ENCODE data around the gene SEL1L3. TPM values are rescaled to one million over a fixed set of nuclear protein-coding genes. Genes with fewer than 3 reads are reported as not detected.

SEL1L3 gene
- total RNA-seq, 2 experiments from 2014 or later, result 180 to 313 TPM

DNA sequence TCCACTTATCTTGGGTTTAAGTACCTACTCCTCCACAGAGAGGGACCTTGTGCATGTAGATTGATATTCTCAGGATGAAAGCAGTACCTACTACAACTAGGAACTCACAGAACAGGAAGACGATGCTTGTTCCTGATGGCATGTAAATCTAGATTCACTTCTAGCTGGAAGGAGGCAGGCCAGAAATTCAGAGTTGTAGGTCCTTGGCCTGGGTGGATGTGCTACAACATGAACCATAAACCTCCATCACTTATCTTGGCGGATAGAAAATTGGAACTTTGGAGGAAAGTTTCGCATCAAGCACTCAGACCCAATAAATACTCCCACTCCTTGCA is 41.9 kb upstream of the SEL1L3 start:
- Histone ChIP-seq H3K4me2 (ENCODE audit: low read length) (peak overlapping the region; percentile 52), H4K20me1 (ENCODE audit: insufficient read depth, low read length) (no peaks in the 10 kb centered on the region), H3K9me3 (ENCODE audit: low read length) (no peaks in the 10 kb centered on the region), H3K79me2 (ENCODE audit: insufficient read depth, low read depth, low read length) (no peaks in the 10 kb centered on the region), H2AFZ (ENCODE audit: low read length) (peak overlapping the region; percentile 36; the same call in 1 of the 2 replicates), H3K4me3 (ENCODE audit: low read depth, low read length, poor library complexity, severe bottlenecking) (no peak overlapping the region), H3K9me2 (ENCODE audit: insufficient read depth, low read length) (no peaks in the 10 kb centered on the region), H3K4me1 (ENCODE audit: insufficient read depth, low read length, poor library complexity, severe bottlenecking) (peaks cover 23% of the 10 kb centered on the region), H3K27ac (ENCODE audit: low read depth, low read length, poor library complexity, severe bottlenecking) (peak overlapping the region; percentile 54), H3K36me3 (ENCODE audit: insufficient read depth, low read length) (peaks cover 15% of the 10 kb centered on the region; the same call in 1 of the 2 replicates)
- no TSS peak for BruUV-seq (replicated peaks)
- intact Hi-C loops (cut with micrococcal nuclease; ENCODE audit: unreplicated experiment), result no loop called here
- POLR2A ChIA-PET, result interaction anchor here (0.7 to 2.1 kb wide), 7 partner anchors 9 to 51 kb away, joined by 3 to 9 read pairs (median 5); partner anchors contain the start of gene SMIM20
- CTCF ChIA-PET (ENCODE audit: unreplicated experiment), result no interaction called here
- no peak for TF ChIP-seq EZH2phosphoT487 (IDR thresholded peaks at IDR 0.05; ENCODE audit: borderline replicate concordance, low read depth, low read length)
- TF ChIP-seq, protein P1, sequence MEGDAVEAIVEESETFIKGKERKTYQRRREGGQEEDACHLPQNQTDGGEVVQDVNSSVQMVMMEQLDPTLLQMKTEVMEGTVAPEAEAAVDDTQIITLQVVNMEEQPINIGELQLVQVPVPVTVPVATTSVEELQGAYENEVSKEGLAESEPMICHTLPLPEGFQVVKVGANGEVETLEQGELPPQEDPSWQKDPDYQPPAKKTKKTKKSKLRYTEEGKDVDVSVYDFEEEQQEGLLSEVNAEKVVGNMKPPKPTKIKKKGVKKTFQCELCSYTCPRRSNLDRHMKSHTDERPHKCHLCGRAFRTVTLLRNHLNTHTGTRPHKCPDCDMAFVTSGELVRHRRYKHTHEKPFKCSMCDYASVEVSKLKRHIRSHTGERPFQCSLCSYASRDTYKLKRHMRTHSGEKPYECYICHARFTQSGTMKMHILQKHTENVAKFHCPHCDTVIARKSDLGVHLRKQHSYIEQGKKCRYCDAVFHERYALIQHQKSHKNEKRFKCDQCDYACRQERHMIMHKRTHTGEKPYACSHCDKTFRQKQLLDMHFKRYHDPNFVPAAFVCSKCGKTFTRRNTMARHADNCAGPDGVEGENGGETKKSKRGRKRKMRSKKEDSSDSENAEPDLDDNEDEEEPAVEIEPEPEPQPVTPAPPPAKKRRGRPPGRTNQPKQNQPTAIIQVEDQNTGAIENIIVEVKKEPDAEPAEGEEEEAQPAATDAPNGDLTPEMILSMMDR (conservative IDR thresholded peaks at IDR 0.05; ENCODE audit: low read length), result no peak
- peak; percentile 52 for DNase-seq (ENCODE audit: low spot score)

DNA sequence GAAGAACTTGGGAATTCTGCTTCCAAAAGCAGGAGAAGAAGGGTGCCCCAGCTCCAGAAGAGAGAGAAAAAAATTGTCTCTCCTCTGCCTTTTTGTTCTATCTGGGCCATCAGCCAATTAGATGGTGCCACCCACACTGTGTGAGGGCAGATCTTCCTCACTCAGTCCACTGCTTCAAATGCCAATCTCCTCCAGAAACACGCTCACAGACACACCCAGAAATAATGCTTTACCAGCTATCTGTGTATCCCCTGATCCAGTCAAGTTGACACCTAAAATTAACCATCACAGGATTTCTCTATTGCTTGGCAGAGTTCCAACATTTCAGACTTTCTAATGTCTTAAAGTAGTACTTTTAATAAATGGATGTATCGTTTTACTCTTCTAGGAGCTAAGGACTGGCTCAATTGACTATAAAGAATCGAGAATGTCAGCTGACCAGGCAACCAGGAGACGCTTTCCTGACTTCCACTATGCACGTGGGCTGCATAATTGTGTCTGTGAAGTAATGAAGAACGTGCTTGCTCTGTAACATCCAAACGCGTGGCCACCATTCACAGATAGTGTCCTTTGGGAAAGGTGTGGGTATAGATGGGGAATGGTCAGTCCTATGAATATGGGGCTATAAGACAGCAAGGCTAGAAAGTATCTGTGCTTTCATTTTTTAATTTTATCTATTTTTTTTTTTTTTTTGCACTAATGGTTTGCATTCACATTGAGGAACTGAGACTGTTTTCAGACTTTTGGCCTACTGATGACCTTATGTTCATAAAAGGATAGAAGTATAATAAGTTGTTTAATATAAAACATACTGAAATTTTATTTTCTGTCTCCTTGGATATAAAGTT is 41.3 kb upstream of the SEL1L3 start:
- TF ChIP-seq, protein P1 (conservative IDR thresholded peaks at IDR 0.05; ENCODE audit: low read length), result no peak
- no peak for TF ChIP-seq EZH2phosphoT487 (IDR thresholded peaks at IDR 0.05; ENCODE audit: borderline replicate concordance, low read depth, low read length)
- H3K9me3 ChIP-seq (ENCODE audit: low read length), result no peaks in the 10 kb centered on the region
- CTCF ChIA-PET (ENCODE audit: unreplicated experiment), result no interaction called here
- peak overlapping the region; percentile 52 for H3K4me2 ChIP-seq (ENCODE audit: low read length)
- peak overlapping the region; percentile 54 for H3K27ac ChIP-seq (ENCODE audit: low read depth, low read length, poor library complexity, severe bottlenecking)
- intact Hi-C loops (cut with micrococcal nuclease; ENCODE audit: unreplicated experiment), result no loop called here
- POLR2A ChIA-PET, result interaction anchor here (0.7 to 2.1 kb wide), 5 partner anchors 9 to 28 kb away, joined by 3 to 9 read pairs (median 6); partner anchors contain the start of gene SMIM20
- H3K9me2 ChIP-seq (ENCODE audit: insufficient read depth, low read length), result no peaks in the 10 kb centered on the region
- H2AFZ ChIP-seq (ENCODE audit: low read length), result peak overlapping the region; percentile 36; the same call in 1 of the 2 replicates
- H3K36me3 ChIP-seq (ENCODE audit: insufficient read depth, low read length), result peaks cover 11% of the 10 kb centered on the region; the same call in 1 of the 2 replicates
- peaks cover 23% of the 10 kb centered on the region for H3K4me1 ChIP-seq (ENCODE audit: insufficient read depth, low read length, poor library complexity, severe bottlenecking)
- BruUV-seq (replicated peaks), result no TSS peak
- H4K20me1 ChIP-seq (ENCODE audit: insufficient read depth, low read length), result no peaks in the 10 kb centered on the region
- no peak overlapping the region for H3K4me3 ChIP-seq (ENCODE audit: low read depth, low read length, poor library complexity, severe bottlenecking)
- no peaks in the 10 kb centered on the region for H3K79me2 ChIP-seq (ENCODE audit: insufficient read depth, low read depth, low read length)
- peak; percentile 26 for DNase-seq (ENCODE audit: low spot score)

DNA sequence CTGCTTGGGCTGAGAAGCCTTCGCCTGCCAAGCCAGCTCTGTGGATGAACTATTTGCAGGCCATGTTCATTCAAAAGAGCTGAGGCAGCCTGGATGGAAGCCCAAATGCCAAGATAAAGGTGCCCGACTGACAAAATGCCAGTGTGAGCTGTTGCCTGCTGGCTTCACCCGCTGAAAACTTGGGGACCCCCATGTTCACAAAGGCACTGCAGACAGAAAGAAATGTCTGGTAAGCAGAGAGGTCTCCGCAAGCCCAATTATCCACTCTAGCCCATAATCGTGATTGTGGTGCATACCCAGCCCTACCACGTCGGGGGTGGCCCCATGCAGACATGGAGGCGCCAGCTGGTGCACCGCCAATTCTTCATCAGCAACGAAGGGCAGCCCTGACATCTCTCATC is 38.2 kb upstream of the SEL1L3 start:
- POLR2A ChIA-PET, result interaction anchor here (0.7 to 1.7 kb wide), 4 partner anchors 9 to 15 kb away, joined by 3 to 4 read pairs (median 3); no protein-coding TSS in a partner anchor
- TF ChIP-seq, protein P1 (conservative IDR thresholded peaks at IDR 0.05; ENCODE audit: low read length), result no peak
- no peak for TF ChIP-seq EZH2phosphoT487 (IDR thresholded peaks at IDR 0.05; ENCODE audit: borderline replicate concordance, low read depth, low read length)

More for the DNA sequence above, 38.2 kb upstream of the SEL1L3 start:
- no TSS peak for BruUV-seq (replicated peaks)
- CTCF ChIA-PET (ENCODE audit: unreplicated experiment), result no interaction called here
- H4K20me1 ChIP-seq (ENCODE audit: insufficient read depth, low read length), result no peaks in the 10 kb centered on the region
- H2AFZ ChIP-seq (ENCODE audit: low read length), result no peak overlapping the region
- intact Hi-C loops (cut with micrococcal nuclease; ENCODE audit: unreplicated experiment), result no loop called here
- H3K9me3 ChIP-seq (ENCODE audit: low read length), result no peaks in the 10 kb centered on the region
- H3K4me1 ChIP-seq (ENCODE audit: insufficient read depth, low read length, poor library complexity, severe bottlenecking), result peaks cover 23% of the 10 kb centered on the region
- no peak overlapping the region for H3K4me3 ChIP-seq (ENCODE audit: low read depth, low read length, poor library complexity, severe bottlenecking)
- no peaks in the 10 kb centered on the region for H3K79me2 ChIP-seq (ENCODE audit: insufficient read depth, low read depth, low read length)
- H3K4me2 ChIP-seq (ENCODE audit: low read length), result no peak overlapping the region
- H3K27ac ChIP-seq (ENCODE audit: low read depth, low read length, poor library complexity, severe bottlenecking), result no peak overlapping the region
- H3K36me3 ChIP-seq (ENCODE audit: insufficient read depth, low read length), result 0 out of 2 replicates have a peak, but pooled peaks cover 7% of the 10 kb centered on the region
- H3K9me2 ChIP-seq (ENCODE audit: insufficient read depth, low read length), result no peaks in the 10 kb centered on the region
- DNase-seq (ENCODE audit: low spot score), result no peak

Measured in OCI-LY7 (cell line).